Measurements from ENCODE around the gene ARID1B.

- no peak for TF ChIP-seq CTCF (conservative IDR thresholded peaks at IDR 0.05)
- no peak for TF ChIP-seq EZH2 (IDR thresholded peaks at IDR 0.05; ENCODE audit: low read depth)
Measured at GRCh38 chr6:156901309-156902019, 124.3 kb downstream of the ARID1B start.

All from PC-9 (cell line).